Measurements from ENCODE around the gene PARN.
A peak's percentile ranks its signal among the peaks of the same experiment; 100 is the strongest.
"Not testable (repeated sequence)": the region's sequence is repeated elsewhere in the genome, so short reads cannot be mapped to it uniquely, and the experiment has no call there.

The PARN gene, protein sequence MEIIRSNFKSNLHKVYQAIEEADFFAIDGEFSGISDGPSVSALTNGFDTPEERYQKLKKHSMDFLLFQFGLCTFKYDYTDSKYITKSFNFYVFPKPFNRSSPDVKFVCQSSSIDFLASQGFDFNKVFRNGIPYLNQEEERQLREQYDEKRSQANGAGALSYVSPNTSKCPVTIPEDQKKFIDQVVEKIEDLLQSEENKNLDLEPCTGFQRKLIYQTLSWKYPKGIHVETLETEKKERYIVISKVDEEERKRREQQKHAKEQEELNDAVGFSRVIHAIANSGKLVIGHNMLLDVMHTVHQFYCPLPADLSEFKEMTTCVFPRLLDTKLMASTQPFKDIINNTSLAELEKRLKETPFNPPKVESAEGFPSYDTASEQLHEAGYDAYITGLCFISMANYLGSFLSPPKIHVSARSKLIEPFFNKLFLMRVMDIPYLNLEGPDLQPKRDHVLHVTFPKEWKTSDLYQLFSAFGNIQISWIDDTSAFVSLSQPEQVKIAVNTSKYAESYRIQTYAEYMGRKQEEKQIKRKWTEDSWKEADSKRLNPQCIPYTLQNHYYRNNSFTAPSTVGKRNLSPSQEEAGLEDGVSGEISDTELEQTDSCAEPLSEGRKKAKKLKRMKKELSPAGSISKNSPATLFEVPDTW

DNA sequence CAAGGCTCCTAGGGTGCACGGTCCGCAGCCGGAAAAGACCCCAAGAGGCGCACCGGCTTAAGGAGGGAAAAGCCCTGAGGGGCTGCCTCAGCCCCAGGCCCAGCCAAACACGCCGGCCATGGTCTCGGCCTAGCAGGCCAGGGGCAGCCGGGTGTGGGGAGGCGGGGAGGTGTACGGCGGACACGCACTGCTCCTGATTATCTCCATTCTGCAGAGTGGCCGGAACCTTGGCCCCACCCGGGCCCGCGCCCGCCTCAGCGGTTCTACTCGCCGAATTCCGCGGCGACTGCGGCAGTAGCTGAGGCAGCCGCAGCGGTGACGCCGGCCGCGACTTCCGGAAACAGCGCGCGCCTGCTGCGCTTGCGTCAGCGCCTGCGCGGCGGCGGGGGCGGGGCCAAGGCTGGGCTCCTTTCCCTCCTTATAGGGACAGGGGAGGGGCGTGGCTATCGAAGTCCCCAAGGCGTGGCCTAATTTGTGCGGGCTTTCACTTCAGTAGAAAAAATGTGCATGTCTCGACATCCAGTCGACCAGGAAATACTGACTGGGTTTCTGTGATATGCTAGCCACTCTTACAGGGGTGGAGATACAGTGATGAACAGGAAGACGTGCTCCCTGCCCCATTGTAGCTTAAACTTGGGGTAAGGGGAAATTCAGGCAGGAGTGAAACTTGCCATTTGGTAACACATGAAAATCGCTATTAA, at the start of gene PARN:
TSS of gene PARN (minus strand) at position 342 of the 701 bp plus-strand sequence. CDS start at position 207, 135 bp downstream.
- DNase-seq, result peak; percentile 78

DNA sequence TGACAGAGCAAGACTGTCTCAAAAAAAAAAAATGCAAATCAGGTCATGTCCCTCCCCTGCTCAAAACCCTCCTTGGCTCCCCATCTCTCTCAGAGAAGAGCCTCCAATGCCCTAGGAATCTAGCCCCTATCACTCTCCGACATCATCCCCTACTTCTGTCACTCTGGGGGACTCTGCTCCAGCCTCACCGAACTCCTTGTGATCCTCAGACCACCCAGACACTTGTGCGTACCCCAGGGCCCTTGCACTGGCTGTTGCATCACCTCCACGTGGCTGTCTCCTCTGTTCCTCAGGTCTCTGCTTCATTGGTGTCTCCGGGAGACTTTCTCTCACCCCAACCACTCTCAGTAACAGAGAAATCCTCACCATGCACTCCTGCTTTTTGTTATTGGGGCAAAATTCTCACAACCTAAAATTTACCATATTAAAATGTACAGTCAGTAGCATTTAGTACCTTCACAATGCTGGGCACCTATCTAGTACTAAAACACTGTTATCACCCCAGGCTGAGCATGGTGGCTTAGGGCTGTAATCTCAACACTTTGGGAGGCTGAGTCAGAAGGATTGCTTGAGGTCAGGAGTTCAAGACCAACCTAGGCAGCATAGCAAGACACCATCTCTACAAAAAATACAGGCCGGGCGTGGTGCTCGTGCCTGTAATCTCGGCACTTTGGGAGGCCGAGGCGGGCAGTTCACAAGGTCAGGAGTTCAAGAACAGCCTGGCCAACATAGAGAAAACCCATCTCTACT, 48.9 kb upstream of the PARN start:
- no peak for DNase-seq

DNA sequence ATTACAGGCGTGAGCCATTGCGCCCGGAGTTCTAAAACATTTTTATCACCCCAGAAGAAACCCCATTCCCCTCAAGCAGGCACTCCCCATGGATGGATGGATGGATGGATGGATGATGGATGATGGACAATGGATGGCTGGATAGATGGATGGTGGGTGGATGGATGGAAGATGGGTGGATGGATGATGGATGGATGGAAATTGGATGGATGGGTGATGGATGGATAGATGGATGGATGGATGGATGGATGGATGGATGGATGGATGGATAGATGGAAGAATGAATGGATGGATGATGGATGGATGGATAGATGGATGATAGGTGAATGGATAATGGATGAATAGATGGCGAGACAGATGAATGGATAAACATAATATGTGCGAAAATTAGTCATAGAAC, 47.6 kb upstream of the PARN start:
- no peak for DNase-seq

DNA sequence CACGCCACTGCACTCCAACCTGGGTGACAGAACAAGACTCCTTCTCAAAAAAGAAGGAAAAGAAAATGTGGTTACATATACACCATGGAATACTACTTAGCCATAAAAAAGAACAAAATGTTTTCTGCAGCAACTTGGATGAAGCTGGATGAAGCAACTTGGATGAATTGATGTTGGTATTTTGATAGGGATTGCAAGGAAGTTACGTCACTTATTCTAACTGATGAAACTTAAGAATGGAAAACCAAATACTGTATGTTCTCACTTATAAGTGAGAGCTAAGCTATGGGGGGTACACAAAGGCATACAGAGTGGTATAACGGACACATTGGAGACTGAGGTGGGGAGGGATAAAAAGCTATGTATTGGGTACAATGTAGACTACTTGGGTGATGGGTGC, 46.6 kb upstream of the PARN start:
- no peak for DNase-seq

DNA sequence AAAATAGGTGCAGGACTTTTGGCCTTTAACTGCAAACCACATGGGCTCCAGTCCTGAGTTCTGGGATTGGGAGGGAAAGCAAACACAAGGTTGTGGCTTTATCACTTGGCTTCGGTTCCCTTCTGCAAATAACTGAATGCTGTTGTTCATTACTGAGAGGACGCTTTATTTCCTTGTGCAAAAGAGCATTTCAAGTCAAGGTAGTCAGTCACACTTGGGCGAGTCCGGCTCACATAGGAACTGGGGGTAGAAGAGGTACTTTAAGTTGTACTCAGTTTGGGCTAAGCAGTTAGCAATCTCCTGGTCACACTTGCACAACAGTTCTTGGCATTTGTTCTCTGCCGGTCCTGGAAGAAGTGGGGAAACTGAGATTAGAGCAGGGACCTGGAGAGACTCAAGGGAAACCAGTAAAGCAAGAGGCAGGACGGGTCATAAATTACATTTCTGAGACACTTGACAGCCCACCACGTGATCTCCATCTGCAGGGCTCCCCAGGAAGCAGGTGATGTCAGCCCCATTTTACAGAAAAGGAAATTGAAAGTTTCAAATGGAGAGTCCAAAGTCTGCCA, 42.4 kb upstream of the PARN start:
- no peak for DNase-seq

DNA sequence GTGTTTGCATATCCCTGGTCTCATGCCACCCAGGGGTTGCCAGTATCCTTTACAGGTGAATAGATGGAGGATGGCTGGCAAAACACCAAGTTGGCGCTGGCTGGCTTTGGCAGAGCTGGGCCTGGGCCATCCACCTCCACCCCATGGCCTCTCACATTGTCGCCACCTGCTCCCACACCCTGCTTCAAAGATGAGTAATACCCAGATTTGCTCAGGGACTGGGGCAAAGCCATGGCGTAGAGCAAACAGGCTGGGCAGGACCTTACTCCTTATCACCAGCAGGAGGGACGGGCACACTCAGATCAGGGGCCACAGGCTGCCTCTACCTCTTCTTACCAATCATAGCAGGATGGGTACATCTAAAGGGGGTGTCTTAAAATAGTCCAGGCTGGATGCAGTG, 39.7 kb upstream of the PARN start:
- no peak for DNase-seq

DNA sequence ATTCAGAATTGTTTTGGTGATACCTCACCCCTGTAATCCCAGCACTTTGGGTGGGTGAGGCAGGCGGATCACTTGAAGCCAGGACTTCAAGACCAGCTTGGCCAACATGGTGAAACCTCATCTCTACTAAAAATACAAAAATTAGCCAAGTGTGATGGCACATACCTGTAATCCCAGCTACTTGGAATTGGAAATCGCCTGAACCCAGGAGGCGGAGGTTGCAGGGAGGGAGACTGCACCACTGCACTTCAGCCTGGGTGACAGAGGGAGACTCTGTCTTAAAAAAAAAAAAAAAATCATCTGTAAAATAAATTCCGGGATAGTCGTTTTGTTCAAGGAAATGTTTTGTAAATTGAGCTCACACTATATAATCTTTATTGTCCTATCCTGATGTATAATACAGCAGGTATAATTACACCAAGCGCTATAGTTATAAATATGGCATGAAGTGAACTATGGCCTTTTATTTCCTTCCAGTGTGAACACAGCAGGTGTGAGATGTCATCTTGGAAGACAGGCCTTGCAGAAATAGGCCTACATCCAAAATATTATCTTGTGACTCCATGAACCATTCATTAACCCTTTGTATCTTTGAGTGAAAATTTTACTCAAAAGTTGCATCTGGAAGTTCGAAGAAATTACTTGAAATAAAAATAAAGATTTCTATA, 38.6 kb upstream of the PARN start:
- no peak for DNase-seq

DNA sequence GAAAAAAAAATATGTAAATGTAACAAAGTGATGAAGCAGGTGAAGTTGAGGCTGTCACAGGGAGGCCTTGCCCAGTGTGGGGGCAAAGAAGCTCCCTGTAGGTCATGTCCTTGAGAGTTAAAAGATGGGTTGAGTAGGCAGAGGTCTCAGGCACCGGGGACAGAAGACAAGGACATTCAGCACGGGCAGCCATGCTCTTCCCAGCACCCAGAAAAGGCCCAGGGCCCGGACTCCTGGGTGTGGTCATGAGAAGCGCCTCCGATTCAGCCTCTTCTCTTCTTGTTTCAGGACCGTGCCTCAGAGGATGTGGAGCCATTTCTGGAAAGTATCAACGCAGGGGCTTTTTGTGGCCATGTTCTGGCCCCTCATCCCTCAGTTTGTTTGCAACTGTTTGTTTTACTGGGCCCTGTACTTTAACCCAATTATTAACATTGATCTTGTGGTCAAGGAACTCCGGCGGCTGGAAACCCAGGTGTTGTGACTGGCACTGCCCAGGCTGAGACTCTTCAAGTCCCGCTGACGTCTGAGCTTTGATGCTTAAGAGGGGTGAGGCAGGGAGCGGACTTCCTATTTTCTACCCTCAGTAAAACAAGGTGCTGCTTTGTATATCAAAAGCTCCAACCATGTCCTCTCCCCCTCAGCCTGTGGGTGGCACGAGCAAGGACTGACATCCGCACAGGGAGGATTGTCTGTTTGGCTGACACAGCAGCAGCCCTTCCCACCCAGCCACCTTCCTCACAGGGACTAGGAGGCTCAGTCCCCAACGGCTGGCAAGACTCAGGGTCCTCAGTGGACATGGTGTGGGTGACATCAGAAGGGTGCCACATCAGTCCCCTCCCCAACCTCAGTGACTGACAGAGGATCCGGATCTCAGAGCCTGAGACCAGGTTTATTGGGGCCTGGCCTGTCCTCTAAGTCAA, 37.5 kb upstream of the PARN start:
- DNase-seq, result no peak

DNA sequence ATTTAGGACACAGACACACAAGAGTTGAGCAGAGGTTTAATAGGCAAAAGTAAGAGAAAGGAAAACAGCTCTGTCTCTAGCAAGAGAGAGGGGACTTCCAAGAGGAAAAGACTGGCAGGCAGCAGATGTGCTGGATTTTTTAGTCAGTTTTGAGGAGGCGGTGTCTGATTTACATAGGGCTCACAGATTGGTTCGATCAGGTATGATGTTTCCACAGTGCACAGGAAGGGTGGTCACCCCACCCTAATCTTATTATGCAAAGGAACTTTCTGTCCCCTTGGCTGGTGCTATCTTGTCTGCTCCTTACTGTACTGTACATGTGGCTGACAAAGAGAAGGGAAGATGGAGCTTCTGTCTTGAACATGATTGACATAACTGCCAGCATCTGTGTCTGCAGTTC, 28.0 kb upstream of the PARN start:
- DNase-seq, result no peak

DNA sequence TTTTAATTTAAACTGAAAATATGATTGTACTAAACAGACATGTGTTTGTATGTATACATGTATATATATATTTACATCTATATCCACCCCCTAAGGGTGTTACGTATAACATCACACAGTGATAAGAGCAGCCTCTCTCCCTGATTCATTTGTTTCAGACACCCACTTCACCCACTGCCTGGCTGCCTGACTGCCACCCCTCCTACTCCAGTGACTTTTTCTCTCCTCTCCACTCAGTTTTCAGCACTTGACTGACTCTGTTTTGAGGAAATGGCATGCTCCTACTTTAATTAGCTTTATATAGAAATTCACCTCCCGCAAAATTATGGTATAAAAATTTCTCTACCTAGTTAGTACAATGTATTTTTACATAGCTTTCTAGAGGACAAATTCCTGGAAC, 22.7 kb upstream of the PARN start:
- DNase-seq, result no peak

DNA sequence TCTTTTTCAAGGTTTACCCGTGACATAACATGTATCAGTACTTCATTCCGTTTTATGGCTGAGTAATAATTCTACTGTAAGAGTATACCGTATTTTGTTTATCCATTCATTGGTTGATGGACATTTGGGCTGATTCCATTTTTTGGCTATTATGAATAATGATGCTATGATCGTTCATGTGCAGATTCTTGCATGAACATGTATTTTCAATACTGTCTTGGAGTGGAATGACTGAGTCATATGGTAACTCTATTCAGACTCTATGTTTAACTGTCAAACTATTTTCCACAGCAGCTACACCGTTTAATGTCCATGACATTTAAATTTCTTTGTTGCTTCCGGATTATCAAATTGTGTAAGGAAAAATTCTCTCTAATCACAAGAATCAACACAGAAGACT, 20.6 kb upstream of the PARN start:
- DNase-seq, result no peak

DNA sequence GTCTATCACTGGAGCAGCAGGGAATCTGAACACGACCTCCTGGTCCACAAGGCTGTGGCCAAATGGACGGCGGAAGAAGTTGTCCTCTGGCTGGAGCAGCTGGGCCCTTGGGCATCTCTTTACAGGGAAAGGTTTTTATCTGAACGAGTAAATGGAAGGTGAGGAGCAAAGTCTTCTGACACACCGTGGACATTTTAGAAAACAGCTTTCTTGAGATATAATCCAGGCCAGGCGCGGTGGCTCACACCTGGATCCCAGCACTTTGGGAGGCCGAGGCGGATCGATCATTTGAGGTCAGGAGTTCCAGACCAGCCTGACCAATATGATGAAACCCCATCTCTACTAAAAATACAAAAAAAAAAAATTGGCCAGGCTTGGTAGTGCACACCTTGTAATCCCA, 19.8 kb upstream of the PARN start:
- no peak for DNase-seq

DNA sequence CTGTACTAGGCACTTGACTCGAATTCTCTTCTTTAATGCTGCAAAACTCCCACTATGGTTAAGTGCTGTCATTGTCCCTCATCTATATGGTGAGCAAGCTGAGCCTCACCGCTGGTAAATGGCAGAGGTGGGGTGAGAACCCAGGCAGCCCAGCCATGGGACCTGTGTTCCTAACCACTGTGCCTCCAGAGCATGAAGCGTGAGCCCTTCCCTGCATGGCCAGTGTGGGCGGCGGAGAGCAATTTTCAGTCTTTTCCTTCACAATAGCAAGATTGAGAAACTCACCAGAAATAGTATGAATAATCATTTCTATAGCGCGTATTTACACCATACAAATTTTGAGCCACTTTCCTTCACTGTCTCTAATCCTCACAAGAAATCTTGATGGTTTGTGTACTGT, 11.9 kb upstream of the PARN start:
- no peak for DNase-seq

DNA sequence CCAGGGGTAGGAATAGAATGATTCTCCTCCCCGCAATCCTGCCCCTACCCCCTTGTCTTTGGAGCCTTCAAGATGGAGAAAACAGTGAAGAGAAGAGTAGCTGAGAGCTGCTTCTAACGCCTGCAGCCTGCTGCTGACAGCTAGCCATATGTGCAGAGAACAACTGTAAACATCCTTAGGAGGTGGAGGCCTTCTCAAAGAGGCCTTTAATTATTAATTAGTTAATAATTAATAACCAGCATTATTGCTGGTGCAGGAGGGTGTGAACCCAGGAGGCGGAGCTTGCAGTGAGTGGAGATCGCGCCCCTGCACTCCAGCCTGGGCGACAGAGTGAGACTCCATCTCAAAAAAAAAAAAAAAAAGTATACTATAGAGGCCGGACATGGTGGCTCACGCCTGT, 11.1 kb upstream of the PARN start:
- no peak for DNase-seq

DNA sequence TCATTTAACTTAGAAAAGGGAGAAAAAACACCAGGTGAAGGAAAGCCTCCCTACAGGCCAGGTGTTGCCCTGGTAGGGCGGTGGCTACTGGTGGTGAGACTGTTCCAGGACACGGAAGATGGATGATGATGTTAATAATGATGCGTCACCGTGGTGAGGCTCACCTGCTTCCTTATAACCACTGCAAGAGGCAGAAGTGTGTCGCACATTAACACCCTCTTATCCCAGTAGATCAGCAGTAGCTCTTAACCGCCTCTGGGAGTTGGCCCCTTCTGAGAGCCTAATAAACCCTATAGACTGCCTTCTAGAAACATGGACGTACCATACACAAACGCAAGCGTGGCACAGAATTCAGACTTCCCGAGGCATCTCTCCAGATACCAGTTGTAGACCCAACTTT, 10.5 kb upstream of the PARN start:
- no peak for DNase-seq

DNA sequence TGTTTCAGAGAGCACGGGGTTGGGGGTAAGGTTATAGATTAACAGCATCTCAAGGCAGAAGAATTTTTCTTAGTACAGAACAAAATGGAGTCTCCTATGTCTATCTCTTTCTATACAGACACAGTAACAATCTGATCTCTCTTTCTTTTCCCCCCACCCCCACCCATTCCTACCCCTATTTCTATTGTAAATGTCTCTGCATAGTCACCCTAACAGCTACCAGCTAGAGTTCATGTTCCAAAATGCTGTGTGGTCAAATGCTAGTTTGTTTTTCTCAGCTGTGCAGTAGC, 6.8 kb upstream of the PARN start:
- not testable (repeated sequence) for DNase-seq

DNA sequence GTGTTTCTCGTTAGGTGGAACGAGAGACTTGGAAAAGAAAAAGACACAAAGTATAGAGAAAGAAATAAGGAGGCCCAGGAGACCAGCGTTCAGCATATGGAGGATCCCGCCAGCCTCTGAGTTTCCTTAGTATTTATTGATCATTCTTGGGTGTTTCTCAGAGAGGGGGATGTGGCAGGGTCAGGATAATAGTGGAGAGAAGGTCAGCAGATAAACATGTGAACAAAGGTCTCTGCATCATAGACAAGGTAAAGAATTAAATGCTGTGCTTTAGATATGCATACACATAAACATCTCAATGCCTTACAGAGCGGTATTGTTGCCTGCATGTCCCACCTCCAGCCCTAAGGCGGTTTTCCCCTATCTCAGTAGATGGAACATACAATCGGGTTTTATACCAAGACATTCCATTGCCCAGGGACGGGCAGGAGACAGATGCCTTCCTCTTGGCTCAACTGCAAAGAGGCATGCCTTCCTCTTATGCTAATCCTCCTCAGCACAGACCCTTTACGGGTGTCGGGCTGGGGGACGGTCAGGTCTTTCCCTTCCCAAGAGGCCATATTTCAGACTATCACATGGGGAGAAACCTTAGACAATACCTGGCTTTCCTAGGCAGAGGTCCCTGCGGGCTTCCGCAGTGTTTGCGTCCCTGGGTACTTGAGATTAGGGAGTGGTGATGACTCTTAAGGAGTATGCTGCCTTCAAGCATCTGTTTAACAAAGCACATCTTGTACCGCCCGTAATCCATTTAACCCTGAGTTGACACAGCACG, 6.3 kb upstream of the PARN start:
- not testable (repeated sequence) for DNase-seq

DNA sequence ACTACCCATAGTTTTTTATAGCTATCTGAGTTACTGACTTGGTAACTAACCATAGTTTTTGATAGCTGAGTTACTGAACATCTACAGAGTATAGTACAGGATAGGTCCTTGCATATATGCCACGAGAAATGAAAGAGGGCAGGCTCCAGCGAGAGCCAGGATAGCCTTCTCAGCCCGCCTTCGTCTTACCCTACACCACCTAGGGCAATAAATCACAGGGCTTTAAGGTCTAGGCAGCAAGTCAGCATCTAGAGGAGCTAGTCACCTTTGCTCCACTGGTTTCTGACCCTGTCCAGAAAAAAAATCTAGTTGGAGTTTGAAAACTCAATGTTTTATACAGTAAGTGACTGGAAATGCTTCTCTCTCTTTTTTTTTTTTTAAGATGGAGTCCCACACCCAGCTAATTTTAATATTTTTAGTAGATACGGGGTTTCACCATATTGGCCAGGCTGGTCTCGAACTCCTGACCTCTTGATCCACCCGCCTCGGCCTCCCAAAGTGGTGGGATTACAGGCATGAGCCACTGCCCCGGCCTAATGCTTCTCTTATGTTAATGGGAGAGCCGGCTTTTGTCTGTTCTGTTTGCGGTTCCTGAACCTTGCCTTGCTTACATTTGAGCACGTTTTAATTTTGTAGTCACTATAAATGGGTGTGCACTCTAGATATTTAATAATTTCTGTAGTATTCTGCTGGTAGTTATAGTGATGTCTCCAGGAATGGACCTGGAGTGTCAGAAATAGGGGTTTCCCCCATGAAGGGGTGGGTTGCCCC, 5.5 kb upstream of the PARN start:
- no peak for DNase-seq

DNA sequence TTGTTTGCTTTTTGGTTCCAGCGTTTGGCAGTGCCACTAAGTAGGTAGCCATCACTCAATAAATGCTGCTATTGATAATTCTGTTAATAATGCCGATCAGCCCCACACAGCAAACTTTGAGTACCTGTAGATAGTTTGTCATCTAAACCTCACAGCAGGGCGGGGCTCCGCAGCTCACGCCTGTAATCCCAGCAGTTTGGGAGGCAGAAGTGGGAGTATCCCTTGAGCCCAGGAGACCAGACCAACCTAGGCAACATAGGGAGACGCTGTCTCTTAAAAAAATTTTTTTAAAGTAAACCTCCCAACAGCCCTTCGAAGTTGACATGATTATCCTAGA, 4.3 kb upstream of the PARN start:
- no peak for DNase-seq
